Measurements from ENCODE around the gene HSPA1A.
A peak's percentile ranks its signal among the peaks of the same experiment; 100 is the strongest.
"Not testable (repeated sequence)": the region's sequence is repeated elsewhere in the genome, so short reads cannot be mapped to it uniquely, and the experiment has no call there.

The HSPA1A gene

GRCh38 chr6:31814677-31815024, 692 bp upstream of the HSPA1A start:
- no peak for TF ChIP-seq CTCF (IDR thresholded peaks at IDR 0.05; ENCODE audit: low read length, missing control alignments)
- peak; percentile 98 for DNase-seq (ENCODE audit: low read depth)
- H3K4me3 ChIP-seq (replicated peaks; ENCODE audit: low read depth, low read length): peak overlapping the region; percentile 66

GRCh38 chr6:31817133-31817928, 2.0 kb downstream of the HSPA1A start:
- peak overlapping the region; percentile 54 for H3K4me3 ChIP-seq (replicated peaks; ENCODE audit: low read depth, low read length)
- DNase-seq (ENCODE audit: low read depth): not testable (repeated sequence)

- H3K4me3 ChIP-seq (replicated peaks; ENCODE audit: low read depth, low read length): peak overlapping the region; percentile 54
Observed at GRCh38 chr6:31817929-31818511, 2.7 kb downstream of the HSPA1A start.

GRCh38 chr6:31819871-31820299, 4.5 kb downstream of the HSPA1A start:
- TF ChIP-seq CTCF (IDR thresholded peaks at IDR 0.05; ENCODE audit: low read length, missing control alignments): no peak
- H3K4me3 ChIP-seq (replicated peaks; ENCODE audit: low read depth, low read length): no peak overlapping the region
- DNase-seq (ENCODE audit: low read depth): no peak

More at GRCh38 chr6:31817929-31818511, 2.7 kb downstream of the HSPA1A start:
- DNase-seq (ENCODE audit: low read depth): not testable (repeated sequence)

- not testable (repeated sequence) for DNase-seq (ENCODE audit: low read depth); H3K4me3 ChIP-seq (replicated peaks; ENCODE audit: low read depth, low read length)
Observed at GRCh38 chr6:31820399-31820798, 5.1 kb downstream of the HSPA1A start.

GRCh38 chr6:31821301-31822035, 6.1 kb downstream of the HSPA1A start:
- TF ChIP-seq CTCF (IDR thresholded peaks at IDR 0.05; ENCODE audit: low read length, missing control alignments): no peak
- DNase-seq (ENCODE audit: low read depth): peak; percentile 43

GRCh38 chr6:31822036-31822821, 6.9 kb downstream of the HSPA1A start:
- H3K4me3 ChIP-seq (replicated peaks; ENCODE audit: low read depth, low read length): peak overlapping the region; percentile 65
- peak; percentile 89 for DNase-seq (ENCODE audit: low read depth)
- no peak for TF ChIP-seq CTCF (IDR thresholded peaks at IDR 0.05; ENCODE audit: low read length, missing control alignments)

More at GRCh38 chr6:31821301-31822035, 6.1 kb downstream of the HSPA1A start:
- peak overlapping the region; percentile 65 for H3K4me3 ChIP-seq (replicated peaks; ENCODE audit: low read depth, low read length)

GRCh38 chr6:31823592-31824196, 8.4 kb downstream of the HSPA1A start:
- not testable (repeated sequence) for H3K4me3 ChIP-seq (replicated peaks; ENCODE audit: low read depth, low read length); DNase-seq (ENCODE audit: low read depth)
